Gastroesophageal sphincter (tissue), 4 donors: ENCODE results near the gene MTSS2. TPM values are rescaled to one million over a fixed set of nuclear protein-coding genes. Genes with fewer than 3 reads are reported as not detected.

Experiments
- ATAC-seq: fragments of 150-250 bp; one replicate; pipeline ENCODE4 v1.9.1; 2016; ENCODE audit warnings: mild to moderate bottlenecking, moderate library complexity
- H3K27ac ChIP-seq, 4 donors: fragments of 200-600 bp; sonication (generic) in 3 of 4; 1 replicate in 3 of 4; 2 replicates in 1 of 4; pipeline ENCODE4 v1.5.1; 2016 to 2019
- H3K27me3 ChIP-seq: fragments of 200-600 bp; sonication (generic); one replicate; pipeline ENCODE4 v1.5.1; 2019
- H3K36me3 ChIP-seq, 2 donors: fragments of 200-600 bp; sonication (generic); one replicate each; pipeline ENCODE4 v1.5.1; 2019; ENCODE audit warnings: control low read depth in 1 of 2
- H3K4me1 ChIP-seq, 3 donors: fragments of 200-600 bp; sonication (generic); 1 replicate in 2 of 3; 2 replicates in 1 of 3; pipeline ENCODE4 v1.5.1; 2016 to 2019; ENCODE audit warnings: control low read depth in 2 of 3
- H3K4me3 ChIP-seq, 2 donors: fragments of 200-600 bp; sonication (generic); one replicate each; pipeline ENCODE4 v1.5.1; 2019; ENCODE audit warnings: mild to moderate bottlenecking in 1 of 2, moderate library complexity in 1 of 2
- H3K9me3 ChIP-seq, 3 donors: fragments of 200-600 bp; sonication (generic); one replicate each; pipeline ENCODE4 v1.5.1; 2017 to 2019; ENCODE audit warnings: control low read depth in 2 of 3
- EP300 ChIP-seq: sonication (generic); formaldehyde crosslinking; IDR thresholded peaks from one replicate; pipeline ENCODE4 v1.6.1; 2017; ENCODE audit warnings: antibody characterized with exemption, mild to moderate bottlenecking
- POLR2A ChIP-seq, 2 donors: fragments of 450-650 bp; IDR thresholded peaks; one replicate each; pipeline ENCODE4 v1.6.1; 2017; ENCODE audit warnings: antibody characterized with exemption in 2 of 2, mild to moderate bottlenecking in 2 of 2, moderate library complexity in 1 of 2
- POLR2AphosphoS5 ChIP-seq: sonication (generic); formaldehyde crosslinking; IDR thresholded peaks from one replicate; pipeline ENCODE4 v1.6.1; 2017; ENCODE audit warnings: antibody characterized with exemption
- WGBS, 2 donors: methylation state at CpG; one replicate each; pipeline ENCODE4 v1.1.5; 2018; ENCODE audit warnings: low coverage in 1 of 2; 5-methylcytosine and 5-hydroxymethylcytosine counted together
- total RNA-seq, 4 donors: library from RNA; depleted of rRNA; stranded (reverse); fragments of >200 nt; gene quantifications; one replicate each; pipeline ENCODE4 v1.1.0, GENCODE V29; 2016
- TF ChIP-seq, protein P1 (sequence below), 4 experiments: fragments of 200-600 bp in 2 of 4; fragments of 450-650 bp in 2 of 4; sonication (generic) in 1 of 4; IDR thresholded peaks; one replicate each; pipeline ENCODE4 v1.5.1; 2017 to 2019; ENCODE audit warnings: antibody characterized with exemption in 4 of 4, mild to moderate bottlenecking in 2 of 4, moderate library complexity in 2 of 4

The MTSS2 gene
- total RNA-seq, 4 donors from 2014 or later, result 70.9 to 234 (median 85.9) TPM

DNA sequence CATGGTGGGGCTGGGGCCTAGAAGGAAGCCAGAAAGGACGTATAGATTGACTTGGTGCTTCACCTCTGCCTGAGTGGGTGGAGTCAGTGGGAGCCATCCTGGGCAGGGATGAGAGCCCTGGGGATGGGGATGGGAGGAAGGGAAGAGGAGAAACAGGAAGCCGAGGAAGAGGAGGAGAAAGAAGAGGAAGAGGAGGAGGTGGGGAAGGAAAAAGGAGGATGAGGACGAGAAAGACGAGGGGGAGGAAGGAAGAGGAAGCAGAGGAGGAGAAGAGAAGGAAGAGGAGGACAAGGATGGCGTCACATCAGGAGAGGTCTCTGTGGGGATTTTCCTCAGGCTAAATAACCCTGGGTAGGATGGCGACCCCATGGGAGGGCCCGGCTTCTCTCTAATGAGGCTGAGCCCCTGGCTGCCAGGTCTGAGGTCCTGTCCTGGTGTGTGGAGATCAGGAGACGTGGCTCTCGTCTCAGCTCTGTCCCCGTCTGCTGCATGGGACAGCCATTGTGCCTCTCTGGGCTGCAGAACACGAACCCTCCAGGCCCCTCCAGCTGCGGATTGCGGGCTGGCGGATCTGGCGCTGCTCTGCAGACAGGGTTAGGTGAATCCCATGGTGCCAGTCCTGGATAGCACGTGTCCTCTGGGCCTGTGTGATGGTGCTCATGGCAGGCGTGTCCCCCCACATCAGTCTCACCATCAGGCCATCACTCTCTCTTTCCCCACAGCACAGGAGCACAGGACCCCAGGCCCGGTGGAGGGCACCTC lies 35.5 kb upstream of the MTSS2 start:
- no peaks in the 10 kb centered on the region for H3K27me3 ChIP-seq
- WGBS, 2 donors, result 73 to 86% methylated on average over 5 to 7 of the region's 18 CpGs
- no peak overlapping the region for H3K4me3 ChIP-seq
- no peak overlapping the region for H3K27ac ChIP-seq
- peaks cover 0 to 19% of the 10 kb centered on the region in 2 donors for H3K36me3 ChIP-seq
- peaks cover 0 to 36% (median 23%) of the 10 kb centered on the region in 3 donors for H3K4me1 ChIP-seq
- TF ChIP-seq, protein P1, sequence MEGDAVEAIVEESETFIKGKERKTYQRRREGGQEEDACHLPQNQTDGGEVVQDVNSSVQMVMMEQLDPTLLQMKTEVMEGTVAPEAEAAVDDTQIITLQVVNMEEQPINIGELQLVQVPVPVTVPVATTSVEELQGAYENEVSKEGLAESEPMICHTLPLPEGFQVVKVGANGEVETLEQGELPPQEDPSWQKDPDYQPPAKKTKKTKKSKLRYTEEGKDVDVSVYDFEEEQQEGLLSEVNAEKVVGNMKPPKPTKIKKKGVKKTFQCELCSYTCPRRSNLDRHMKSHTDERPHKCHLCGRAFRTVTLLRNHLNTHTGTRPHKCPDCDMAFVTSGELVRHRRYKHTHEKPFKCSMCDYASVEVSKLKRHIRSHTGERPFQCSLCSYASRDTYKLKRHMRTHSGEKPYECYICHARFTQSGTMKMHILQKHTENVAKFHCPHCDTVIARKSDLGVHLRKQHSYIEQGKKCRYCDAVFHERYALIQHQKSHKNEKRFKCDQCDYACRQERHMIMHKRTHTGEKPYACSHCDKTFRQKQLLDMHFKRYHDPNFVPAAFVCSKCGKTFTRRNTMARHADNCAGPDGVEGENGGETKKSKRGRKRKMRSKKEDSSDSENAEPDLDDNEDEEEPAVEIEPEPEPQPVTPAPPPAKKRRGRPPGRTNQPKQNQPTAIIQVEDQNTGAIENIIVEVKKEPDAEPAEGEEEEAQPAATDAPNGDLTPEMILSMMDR (IDR thresholded peaks at IDR 0.05), result no peak
- TF ChIP-seq EP300 (no peak), POLR2AphosphoS5 (no peak), POLR2A (IDR thresholded peaks at IDR 0.05) (no peak)
- no peaks in the 10 kb centered on the region for H3K9me3 ChIP-seq
- no peak for ATAC-seq

DNA sequence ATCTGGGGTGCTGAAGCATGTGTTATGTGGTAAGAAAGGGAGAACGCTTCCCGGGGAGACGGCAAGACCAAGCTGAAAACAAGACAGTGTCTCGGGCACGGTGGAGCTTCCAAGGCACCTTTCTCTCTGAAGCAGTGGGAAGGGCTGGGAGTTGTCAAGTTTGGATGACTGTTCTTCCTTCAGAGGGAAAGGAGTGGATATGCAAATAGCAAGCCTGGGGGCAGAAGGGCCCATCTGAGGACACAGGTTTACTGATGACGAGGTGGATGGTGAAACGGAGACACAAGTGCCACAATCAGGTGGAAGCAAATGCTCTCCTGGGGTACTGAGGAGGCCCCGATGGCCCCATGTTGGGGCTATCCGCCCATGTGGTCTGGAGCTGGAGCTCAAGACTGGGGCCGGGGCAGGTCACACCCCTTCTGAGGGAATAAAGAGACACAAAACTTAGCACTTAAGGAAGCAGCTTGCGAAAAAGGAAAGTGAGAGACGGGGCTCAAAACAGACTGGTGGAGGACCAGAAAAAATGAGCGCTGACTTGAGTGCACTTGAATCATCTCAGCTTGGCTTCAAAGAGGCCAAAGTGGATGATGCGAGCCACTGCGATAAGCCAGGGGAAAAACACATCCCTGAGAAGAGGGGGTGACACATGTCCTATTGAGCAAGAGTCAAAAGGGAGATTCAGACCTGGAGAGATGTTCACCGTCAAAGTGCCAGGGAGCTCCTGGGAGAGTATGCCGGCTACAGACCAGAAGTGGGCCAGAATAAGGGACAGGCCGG lies 34.8 kb upstream of the MTSS2 start:
- no peak for TF ChIP-seq POLR2AphosphoS5
- TF ChIP-seq EP300, result no peak
- H3K27me3 ChIP-seq, result no peaks in the 10 kb centered on the region
- no peak overlapping the region for H3K4me3 ChIP-seq
- WGBS, 2 donors, result 97% methylated on average over 7 to 18 of the region's 18 CpGs
- peaks cover 0 to 19% of the 10 kb centered on the region in 2 donors for H3K36me3 ChIP-seq
- H3K27ac ChIP-seq, result no peak overlapping the region
- ATAC-seq, result no peak
- H3K9me3 ChIP-seq, result no peaks in the 10 kb centered on the region
- H3K4me1 ChIP-seq, result peaks cover 5 to 36% (median 23%) of the 10 kb centered on the region in 3 donors

DNA sequence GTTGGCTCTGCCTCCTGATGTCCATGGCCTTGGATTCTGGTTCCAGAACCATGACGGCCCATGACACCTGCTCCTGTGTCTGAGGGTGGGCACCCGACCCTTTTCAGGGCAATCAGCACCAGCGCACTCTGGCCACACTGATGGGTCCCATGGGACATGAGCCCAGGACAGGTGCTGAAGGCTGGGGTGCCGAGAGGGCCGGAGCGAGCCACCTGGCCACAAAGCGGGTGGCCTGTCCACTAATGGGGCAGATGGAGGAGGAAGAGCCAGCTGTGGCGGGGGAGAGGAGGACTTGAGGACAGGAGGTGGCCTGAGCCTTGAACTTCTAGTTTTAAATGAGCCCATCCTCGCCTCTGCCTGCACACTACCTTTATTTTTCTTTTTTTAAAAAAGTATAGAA lies 31.2 kb upstream of the MTSS2 start:
- WGBS, 2 donors, result 93 to 100% methylated on average over 2 to 6 of the region's 9 CpGs
- no peak for ATAC-seq

DNA sequence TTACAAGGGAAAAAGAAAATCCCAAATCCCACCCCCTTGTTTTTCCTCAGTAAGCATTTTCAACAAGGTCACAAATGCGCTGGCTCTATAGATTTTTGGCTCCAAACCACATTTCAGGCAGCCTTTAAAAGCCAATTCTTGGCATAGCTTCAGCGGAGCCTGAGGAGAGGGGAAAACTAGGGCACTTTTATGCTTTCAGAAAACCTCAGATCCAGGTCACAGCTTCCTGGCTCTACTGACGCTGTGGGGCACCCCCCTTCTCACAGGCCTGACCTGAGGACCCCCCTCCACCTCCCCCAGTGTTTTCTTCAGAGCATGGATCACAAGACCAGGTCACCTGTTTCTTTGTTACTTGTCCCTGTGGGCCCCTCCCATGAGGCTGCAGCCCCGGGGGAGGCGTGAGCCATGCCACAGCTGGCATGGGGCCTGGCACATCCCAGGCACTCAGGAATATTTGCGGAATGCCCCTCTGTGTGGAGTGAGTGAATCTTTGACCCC lies 30.1 kb upstream of the MTSS2 start:
- WGBS, 2 donors, result 23 to 27% methylated on average over 2 to 3 of the region's 6 CpGs
- no peak overlapping the region for H3K4me3 ChIP-seq
- H3K27ac ChIP-seq, result peak overlapping the region; percentile 86 to 96 (median 90)
- H3K9me3 ChIP-seq, result no peaks in the 10 kb centered on the region
- ATAC-seq, result no peak
- H3K27me3 ChIP-seq, result no peaks in the 10 kb centered on the region
- H3K36me3 ChIP-seq, result peaks cover 0 to 11% of the 10 kb centered on the region in 2 donors
- TF ChIP-seq POLR2AphosphoS5, result no peak
- no peak for TF ChIP-seq POLR2A (IDR thresholded peaks at IDR 0.05)
- no peak for TF ChIP-seq EP300
- TF ChIP-seq, protein P1 (IDR thresholded peaks at IDR 0.05), result no peak
- peaks cover 12 to 64% (median 36%) of the 10 kb centered on the region in 3 donors for H3K4me1 ChIP-seq

More for the DNA sequence above, 31.2 kb upstream of the MTSS2 start:
- Histone ChIP-seq H3K36me3 (peaks cover 0 to 19% of the 10 kb centered on the region in 2 donors), H3K4me3 (no peak overlapping the region), H3K27me3 (no peaks in the 10 kb centered on the region), H3K27ac (peak overlapping the region in 3 of 4 donors; percentile 89 to 96 (median 92)), H3K4me1 (peaks cover 12 to 52% (median 36%) of the 10 kb centered on the region in 3 donors), H3K9me3 (no peaks in the 10 kb centered on the region)
- TF ChIP-seq EP300 (no peak), POLR2A (IDR thresholded peaks at IDR 0.05) (no peak), POLR2AphosphoS5 (no peak)
- TF ChIP-seq, protein P1 (IDR thresholded peaks at IDR 0.05), result no peak

DNA sequence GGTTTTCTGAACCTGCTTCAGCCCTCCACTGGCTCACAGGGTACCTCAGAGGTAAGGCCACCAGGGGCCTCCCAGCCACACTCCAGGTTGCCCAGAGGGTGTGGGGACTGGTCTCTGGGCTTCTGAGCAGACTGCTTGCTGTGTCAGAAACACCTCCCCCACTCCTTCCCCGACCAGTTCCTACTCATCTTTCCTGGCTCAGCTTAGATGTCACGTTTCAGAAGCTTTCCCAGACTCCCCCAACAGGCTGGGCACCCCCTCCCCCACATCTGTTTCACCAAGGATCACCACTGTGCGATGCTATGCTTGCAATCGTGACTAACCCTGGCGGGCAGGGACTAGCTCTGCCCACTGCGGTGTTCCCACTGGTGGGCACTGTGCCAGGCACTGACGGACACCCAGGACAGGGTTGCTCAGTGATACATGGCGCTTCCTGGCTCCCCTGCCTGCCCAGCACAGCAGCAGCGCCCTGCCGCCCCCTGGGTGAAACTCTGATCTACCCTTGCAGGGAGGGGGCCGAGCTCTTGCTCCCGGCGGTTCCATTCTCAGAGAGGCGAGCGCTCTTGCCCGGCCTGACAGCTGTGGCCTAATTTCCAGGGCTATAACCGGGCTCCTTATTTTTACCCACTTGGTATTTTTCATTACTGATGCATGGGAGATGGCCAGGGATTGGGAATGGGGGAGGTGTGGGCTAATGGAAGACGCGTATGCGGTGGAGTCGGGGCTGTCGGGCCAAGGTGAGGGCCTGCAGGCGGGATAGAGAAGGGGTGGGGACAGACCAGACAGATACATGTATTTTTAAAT lies 29.4 kb upstream of the MTSS2 start:
- Histone ChIP-seq H3K27me3 (no peaks in the 10 kb centered on the region), H3K36me3 (peaks cover 0 to 5% of the 10 kb centered on the region in 2 donors), H3K9me3 (no peaks in the 10 kb centered on the region), H3K4me1 (peaks cover 12 to 70% (median 36%) of the 10 kb centered on the region in 3 donors), H3K4me3 (peak overlapping the region in 1 of 2 donors; percentile 11), H3K27ac (peak overlapping the region; percentile 86 to 96 (median 90))
- TF ChIP-seq, protein P1 (IDR thresholded peaks at IDR 0.05), result peak in 3 of 4 experiments; percentile 24 to 45 (median 24)
- peak; percentile 94 for TF ChIP-seq POLR2AphosphoS5
- TF ChIP-seq POLR2A (IDR thresholded peaks at IDR 0.05), result no peak
- no peak for TF ChIP-seq EP300
- ATAC-seq, result peak; percentile 91
- 5 to 49% methylated on average over 3 to 4 of the region's 23 CpGs for WGBS, 2 donors
